NCI-H524 treated with DMSO at 0.1 percent for 48 hours (cell line): ENCODE results near the gene LEKR1.
"Not testable (repeated sequence)": the region's sequence is repeated elsewhere in the genome, so short reads cannot be mapped to it uniquely, and the experiment has no call there.

ENCODE experiments used
- DNase-seq: peaks from one replicate; lab custom pipeline; 2025; lab: John Stamatoyannopoulos, UW

The LEKR1 gene

DNA sequence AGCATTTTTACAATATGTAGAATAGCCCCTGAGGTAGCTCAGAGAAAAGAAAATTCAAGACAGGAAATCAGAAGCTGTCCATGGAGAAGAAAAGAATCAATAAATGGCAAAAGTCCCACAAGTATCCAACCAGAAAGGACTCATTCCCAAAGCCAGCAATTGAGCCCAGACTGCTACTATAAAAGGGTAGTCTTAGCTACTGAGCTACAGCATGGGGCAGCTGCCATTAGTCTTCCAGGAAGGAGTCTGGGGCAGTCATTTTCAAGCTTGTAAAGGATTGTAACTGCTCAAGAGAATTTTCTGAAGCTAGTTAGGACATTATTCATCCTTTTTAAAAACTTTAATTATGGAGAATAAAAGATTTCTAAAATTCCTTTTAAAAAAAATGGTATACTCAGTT, 10.5 kb downstream of the LEKR1 start:
- no peak for DNase-seq

DNA sequence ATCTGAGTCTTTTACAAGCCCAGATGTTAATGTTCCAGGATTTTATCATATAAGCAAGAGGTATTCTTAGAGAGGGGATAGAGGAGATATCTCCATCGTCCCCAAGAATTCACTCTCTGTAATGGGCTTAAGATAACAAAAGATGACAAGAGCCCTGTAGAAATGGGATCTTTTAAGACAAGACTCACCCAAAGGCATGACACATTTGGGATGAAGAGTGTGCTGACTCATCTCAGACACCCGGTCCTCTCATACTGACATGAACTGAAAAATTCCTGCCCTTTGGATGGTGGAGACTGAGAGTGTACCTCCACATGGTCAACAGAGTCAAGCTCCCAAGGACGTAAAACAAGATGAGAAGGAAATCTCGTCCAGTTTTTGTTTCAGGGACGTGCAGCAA, 11.0 kb downstream of the LEKR1 start:
- DNase-seq, result no peak

DNA sequence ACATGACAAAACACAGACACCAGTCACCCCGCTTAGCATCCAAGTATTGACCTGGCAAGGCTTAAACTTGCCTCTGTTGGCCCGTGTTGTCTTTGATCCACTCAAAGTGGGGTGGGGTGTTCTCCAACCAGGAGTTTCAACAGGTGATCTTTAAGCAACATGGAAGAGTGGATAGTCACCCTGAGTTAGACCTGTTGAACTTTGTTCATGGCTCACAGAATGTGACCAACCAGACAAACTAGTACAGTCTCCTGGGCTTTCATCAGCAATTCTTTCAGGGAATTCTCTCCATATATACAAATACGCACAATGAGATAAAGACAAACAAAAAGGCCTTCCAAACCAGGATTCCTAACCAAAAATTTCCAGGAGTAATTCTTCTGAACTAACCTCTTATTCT, 11.9 kb downstream of the LEKR1 start:
- DNase-seq, result no peak

DNA sequence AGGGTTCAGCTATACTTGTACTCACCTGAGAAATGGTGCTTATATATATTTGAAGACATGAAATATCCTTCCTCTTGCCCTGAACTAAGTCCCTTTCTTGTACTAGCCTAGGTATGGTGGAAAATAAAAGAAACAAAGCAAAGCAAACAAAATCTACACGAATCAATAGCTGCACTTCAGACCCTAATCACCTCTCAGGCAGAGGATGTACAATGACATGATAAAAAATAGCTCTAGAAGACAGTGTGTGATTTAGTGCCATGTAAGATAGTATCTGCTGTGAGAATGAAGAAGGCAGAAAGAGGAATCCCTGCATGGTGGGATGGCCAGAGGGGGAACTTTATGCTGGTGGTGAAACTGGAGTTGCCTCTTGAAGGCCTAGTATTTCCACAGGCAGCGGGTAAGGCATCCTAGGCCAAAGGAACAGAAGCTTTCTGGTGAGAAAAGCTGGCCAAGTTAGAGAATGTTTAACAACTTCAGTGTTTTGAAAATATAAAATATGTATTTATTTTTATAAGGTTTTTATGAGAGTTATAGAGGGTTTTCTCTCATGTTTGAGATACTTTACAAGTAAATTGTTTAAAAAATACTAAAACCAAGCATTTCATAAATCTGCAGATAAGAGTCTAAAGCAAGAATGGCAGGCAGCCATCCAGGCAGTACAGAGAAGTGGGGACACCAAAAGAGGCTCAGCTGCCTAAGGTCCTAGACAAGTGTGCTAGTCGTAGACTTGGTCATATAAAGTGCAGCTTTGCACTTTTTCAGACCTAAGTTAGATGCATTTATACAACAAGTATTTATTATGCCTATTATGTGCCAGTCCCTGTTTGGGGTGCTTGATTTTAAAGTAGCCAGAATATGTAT, 14.9 kb downstream of the LEKR1 start:
- no peak for DNase-seq

DNA sequence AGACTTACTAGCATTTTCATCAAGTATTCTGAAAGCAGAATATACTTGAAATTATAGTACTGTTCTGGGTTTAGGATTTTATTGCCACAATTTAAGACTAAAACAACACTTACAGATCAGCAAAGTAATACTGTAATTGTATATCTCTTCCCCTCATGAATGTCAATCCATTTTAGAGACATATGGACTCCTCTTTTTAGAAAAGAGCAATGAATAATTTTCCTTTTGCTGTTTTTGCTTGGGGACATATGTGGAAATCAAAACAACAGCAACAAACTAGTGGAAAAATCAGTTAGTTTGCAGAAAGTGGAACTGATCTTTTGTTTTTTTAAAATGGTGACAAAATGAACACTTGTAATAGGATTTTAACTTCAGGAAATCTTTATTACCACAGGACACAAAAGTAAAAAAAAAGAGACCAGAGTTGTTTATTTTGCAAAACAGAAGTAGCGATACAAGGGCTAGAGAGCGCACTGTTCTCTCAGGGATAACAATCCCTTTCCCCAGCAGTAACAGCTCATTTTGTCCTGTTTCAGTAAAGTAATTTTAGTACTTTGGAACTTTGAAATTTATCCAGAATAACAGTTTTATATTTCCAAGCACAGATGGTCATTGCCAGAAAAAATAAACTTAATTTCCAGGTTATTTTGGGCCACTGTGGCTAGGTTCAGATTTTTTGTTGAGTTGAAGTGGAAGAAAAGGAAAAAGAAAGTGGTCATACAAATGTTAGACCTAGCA, 17.1 kb downstream of the LEKR1 start:
- no peak for DNase-seq

DNA sequence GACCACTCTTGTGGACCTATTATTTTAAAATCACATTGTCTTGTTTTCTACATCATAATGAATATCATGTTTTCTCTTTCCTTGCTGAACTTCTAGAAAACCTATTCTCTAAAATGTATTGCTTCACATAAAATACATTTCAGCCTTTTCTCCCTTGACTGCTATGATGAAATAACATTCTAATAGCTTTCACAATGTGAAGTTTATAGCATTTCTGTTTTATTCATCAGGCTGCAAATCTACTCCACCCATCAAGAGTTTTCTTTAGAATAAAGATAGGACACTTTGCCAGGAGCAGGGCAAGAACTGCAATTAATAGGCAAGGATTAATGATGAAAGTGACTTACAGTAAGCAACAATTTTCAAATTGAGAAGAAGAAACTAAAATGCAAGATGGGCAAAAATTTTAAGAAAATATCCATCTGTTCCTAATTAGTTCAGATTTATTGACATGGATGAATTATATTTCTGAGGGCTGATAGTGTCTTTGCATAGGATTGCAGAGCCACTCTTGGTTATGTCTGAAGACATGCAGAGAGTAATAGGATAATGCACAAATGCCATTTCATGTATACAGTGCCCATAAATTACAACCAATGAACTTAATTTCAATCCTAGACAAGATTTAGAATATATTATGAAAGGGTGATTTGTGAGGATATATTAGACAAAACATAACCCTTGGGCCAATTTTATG, 21.7 kb downstream of the LEKR1 start:
- DNase-seq, result no peak

DNA sequence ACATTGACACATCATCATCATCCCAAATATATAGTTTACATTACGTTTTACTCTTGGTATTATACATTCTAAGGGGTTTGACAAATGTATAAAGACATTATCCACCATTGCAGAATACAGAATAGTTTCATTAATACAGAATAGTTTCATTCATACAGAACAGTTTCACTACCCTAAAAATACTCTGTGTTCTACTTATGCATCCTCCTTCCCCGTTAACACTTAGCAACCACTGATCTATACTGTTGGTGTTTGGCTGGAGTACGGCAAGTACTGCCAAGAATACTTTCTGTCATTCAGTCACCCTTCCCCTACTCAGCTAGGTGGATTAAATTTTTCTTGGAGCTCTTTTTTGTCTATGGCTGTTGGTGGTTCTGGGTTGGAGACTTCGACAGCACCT, 33.4 kb downstream of the LEKR1 start:
- DNase-seq, result no peak

DNA sequence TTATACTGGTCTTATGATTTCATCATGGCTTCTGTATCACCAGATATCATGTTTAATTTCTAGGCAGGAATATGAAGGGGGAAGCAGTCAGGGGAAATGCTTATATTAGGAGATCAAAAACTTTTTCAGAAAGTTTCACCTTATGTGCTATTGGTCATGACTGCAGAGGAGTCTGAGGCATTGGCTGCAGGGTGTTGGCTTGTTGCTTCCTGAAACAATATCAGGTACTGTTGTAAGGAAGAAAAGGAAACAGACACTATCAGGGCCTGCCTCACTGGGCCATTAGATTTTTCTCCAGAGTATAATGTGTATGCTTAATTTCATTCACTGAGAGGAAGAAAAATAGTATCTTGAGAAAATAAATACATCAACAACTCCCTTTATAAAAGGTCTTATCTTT, 34.7 kb downstream of the LEKR1 start:
- DNase-seq, result no peak

DNA sequence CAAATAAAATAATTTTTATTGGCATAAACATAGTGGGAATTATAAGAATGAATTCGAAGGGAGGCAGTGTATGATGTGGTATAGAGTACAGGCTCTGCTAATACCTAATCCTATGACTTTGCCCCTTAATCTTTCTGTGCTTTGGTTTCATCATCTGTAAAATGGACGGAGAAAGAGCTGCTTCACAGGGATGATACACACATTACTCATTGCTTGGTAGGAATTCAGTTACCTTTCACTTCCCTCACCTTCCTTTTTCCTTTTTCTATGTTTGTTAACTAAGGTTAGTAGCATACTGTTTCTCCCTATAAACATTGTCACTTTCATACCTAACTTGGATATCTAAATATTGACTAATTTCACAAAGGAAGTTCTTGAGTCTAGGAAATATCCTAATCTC, 36.2 kb downstream of the LEKR1 start:
- no peak for DNase-seq

DNA sequence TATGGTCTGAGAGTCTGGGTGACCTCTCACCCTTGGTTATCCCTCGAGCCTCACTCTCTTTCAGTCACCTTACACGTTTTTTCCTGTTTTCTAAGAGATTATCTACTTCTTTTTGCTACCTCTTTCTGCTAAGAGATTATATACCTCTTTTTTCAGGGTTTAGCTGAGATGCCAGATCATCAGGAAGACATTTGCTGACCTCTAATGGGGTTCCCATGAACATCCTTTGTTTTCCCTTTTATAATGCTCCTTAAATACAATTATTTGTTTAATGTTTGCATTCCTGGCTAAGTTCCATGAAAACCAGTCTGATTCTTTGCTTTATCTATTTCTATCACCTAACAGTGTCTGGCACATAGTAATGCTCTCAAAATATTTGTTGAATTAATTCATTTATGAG, 39.6 kb downstream of the LEKR1 start:
- DNase-seq, result no peak

DNA sequence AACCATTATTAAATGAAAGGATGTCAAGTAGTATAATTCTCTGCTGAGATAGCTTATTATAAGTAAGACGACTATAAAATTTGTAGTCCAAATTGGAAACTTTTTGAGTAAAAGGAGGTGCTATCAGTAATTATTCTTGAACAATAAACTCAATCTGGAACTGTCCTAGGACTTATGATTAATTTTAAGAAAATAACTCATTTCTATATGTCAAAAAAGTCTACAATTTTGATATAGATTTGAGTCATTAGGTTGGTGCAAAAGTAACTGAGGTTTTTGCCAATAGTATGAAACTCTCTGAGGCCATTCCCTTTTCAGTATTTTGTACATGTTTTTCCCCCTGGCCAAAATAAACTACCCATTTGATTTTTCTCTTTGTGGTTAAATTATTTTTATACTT, 41.0 kb downstream of the LEKR1 start:
- no peak for DNase-seq

DNA sequence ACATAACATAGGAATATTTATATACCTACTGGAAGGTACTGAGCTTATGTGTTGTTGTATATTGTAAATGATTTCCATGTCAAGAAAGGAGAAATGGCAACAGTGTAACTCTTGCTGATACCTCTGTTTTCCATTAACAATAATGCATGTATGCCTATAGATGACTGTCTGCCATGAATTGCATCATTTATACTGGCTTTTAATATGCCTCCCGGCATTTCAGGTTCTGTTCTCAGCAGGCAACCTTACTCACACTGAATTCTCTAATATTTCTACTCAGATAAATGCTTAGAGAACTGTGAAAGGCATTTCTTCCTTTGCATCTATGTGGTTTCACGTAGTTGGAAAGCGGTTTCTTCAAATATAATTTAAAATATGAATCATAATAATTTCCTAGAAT, 41.8 kb downstream of the LEKR1 start:
- DNase-seq, result no peak

DNA sequence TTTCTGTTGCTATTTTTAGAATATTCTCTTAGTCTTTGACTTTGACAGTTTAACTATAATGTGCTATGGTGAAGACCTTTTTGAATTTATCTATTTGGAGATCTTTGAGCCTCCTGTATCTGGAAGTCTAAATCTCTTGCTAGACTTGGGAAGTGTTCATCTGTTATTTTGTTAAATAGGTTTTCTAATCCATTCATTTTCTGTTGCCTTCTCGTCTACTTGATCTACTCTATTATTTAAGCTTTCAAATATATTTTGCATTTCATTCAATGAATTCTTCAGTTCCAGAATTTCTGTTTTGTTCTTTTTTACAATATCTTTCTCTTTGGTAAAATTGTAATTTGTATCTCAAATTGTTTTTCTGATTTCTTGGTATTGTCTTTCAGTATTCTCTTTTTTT, 47.8 kb downstream of the LEKR1 start:
- DNase-seq, result no peak

DNA sequence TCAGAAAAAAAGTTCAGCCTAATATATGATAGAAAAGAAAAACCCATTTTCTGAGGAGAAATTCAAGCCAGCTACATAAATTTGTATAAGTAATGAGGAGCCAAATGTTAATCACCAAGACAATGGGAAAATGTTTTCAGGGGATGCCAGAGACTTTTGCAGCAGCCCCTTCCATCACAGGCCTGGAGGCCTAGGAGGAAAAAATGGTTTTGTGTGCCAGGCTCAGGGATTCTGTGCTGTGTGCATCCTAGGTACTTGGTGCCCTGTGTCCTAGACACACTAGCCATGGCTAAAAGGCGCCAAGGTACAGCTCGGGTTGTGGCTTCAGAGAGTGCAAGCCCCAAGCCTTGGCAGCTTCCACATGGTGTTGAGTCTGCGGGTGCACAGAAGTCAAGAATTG, 53.3 kb downstream of the LEKR1 start:
- DNase-seq, result not testable (repeated sequence)

DNA sequence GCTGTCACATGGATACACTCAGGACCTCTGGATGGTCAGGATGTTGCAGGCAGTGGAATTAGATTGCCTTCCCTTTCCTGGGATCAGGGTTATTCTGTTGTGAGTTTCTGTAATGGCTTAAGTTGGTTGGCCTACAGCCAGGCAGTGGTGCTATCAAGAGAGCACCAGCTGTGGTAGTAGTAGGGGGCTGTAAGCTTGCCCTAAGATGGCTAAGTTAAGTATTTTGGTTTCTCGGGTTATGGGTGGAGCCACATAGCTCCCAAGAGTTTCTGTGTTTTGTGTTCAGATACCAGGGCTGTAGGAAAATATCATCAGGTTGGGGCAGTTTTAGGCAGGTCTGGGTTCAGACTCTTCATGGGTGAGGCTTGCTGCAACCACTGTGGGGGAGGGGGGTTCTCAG, 59.6 kb downstream of the LEKR1 start:
- DNase-seq, result no peak

DNA sequence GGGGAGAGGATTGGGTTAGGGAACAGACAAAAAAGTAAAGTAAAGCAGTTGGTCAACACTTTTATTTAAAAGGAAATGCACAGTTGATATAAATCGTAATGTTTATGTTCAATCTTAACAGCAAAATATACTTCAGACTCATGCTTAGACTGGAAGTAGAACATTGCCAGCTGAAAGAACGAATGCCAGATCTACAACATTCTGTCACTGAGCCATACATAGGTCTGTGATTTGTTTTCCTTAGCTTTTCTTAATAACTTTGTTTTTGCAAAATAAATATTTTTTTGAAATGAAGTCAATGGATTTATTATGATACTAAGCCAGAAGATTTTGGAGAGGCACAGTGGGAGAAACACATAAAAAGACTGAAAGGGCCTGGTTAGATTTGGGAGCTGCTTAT, 62.0 kb downstream of the LEKR1 start:
- no peak for DNase-seq

DNA sequence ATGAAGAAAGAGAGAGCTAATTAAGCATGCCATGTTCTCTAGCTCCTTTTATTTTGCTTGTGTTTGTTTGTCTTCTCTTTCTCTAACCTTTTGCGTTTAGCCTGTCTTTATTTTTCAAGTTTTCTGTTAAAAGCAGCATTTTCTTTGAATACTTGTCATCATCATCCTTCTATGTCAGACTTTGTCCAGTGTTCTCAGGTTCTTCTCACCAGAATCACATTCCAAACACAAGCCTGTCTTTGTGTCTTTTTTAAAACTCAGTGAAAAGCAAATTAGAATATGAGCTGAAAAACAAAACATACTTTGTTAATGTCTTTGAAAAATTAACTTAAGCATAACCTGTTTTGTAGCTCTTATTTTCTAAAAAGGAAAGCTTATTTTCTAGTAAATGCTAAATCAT, 62.4 kb downstream of the LEKR1 start:
- no peak for DNase-seq

DNA sequence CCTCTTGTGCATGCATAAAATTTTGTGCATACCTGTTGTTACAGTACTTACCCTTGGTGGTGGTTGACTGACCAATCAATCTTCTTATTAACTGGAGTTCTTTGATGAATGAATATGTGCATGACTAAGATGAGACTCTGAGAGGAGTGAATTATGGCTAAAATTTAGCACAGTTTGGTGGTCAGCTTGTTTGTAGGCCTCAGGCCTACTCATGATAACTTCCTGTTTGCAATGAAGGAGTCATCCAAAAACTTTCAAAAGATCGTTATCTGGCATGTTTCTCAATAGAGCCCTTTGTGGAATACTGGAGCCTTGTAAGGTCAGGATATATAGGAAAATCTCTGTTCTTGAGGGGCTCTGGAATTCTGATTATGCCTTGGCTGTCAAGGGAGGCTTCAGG, 66.5 kb downstream of the LEKR1 start:
- DNase-seq, result no peak

DNA sequence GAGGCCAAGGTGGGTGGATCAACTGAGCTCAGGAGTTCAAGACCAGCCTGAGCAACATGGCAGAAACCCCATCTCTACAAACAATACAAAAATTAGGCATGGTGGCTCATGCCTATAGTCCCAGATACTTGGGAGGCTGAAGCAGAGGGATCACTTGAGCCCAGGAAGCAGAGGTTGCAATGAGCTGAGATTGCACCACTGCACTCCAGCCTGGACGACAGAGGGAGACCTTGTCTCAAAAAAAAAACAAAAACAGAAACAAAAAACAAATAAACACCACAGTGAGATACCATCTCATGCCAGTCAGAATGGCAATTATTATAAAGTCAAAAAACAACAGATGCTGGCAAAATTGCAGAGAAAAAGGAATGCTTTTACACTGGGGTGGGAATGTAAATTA, 69.2 kb downstream of the LEKR1 start:
- not testable (repeated sequence) for DNase-seq

DNA sequence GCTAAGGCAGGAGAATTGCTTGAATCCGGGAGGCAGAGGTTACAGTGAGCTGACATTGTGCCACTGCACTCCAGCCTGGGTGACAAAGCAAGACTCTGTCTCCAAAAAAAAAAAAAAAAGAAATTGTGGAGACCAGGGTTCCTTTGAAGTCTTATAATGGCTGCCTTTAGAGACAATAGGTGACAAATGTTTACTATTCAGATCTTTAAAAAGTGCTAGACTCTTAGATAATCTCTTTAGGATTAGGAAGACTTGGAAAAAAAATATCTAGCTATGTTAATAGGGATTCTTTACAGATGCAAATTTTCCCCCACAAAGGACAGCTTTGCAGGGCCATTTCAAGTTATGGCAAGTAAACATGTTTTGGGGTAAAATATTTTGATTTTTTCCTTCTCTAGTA, 71.7 kb downstream of the LEKR1 start:
- not testable (repeated sequence) for DNase-seq

DNA sequence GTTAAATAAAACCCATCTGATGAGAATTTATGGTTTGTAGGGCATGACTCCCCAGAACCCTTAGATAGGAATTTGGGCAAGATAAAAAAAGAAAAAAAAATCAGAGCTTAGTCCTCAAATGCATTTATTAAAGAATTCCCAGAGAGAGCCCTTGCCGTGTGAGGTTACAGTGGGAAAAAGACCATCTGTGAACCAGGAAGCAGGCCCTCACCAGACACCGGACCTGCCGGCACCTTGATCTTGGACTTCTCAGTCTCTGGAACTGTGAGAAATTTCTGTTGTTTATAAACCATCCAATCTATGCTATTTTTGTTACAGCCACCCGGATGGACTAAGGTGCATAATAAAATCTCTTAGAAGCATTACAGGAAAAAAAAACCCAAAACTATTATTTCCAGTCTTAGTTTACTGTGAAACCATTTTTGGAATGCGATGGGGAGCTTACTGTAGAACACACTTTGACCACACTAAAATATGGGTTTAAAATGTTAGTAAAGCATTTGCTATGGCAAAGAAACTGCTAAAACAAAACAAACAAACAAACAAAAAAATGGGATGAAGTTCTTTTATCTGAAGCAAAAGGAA, 72.2 kb downstream of the LEKR1 start:
- DNase-seq, result no peak

DNA sequence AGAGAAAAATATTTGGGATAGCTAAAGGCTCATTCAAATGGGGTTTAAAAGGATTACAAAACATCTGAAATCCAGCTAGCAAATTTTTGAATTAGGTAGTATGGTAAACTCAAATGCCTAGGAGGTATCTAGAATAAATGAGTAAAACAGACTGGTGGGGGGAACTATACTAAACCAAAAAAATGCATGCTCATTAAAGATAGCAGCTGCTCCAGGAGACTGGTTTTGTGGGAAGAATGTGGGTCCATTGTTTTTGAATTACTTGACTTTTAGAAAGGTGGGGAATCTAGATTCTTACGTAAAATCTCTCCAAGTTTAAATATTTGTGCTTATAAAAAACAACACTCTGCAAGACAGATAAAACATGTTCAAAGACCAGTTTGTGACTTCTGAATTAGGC, 73.8 kb downstream of the LEKR1 start:
- no peak for DNase-seq

DNA sequence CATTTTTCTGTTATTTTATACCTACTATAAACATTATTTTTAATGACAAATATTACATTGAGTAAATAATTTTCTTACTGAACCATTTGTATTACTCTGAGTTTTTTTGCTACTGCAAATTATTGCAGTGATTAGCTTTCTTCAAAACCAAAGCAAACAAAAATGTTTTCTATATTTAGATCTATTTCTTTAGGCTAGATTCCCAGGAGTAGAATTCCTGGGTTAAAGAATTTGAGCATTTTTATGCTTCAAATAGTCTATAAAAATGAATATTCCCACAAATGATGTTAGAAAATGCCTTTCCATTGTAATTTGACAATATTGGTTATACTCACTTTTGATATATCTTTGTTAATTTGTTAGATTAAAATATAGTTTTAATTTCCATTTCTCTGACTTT, 76.8 kb downstream of the LEKR1 start:
- no peak for DNase-seq
